ENCODE results near the gene LTBP2. TPM values are rescaled to one million over a fixed set of nuclear protein-coding genes. Genes with fewer than 3 reads are reported as not detected.

Gene LTBP2
- total and polyA plus RNA-seq, 2 of the 13 experiments (the other 11 are each of a cell fraction or from before 2014, with no cell fraction given): 0.20 to 0.41 TPM

DNA sequence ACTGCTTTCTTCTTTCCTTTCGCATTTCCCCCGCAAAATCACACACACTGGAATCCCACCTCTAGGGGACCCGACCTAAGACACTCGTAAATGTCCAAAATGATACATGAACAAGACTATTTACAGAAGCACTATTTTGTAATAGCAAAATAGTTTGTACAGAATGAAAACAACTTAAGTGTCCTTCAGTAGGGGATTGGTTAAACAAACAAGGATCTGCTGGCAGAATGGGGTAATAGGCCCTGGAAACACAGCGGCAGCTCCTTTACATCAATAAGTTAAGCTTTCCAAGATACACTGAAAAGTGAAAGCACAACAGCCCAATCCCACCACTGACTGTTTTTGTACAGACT, 48.8 kb downstream of the LTBP2 start:
- TF ChIP-seq NFYB (CRISPR knock-in tag; IDR thresholded peaks at IDR 0.05): 0 out of 2 replicates have a peak, but pooled peaks have one; percentile 2
- TF ChIP-seq, protein P1, sequence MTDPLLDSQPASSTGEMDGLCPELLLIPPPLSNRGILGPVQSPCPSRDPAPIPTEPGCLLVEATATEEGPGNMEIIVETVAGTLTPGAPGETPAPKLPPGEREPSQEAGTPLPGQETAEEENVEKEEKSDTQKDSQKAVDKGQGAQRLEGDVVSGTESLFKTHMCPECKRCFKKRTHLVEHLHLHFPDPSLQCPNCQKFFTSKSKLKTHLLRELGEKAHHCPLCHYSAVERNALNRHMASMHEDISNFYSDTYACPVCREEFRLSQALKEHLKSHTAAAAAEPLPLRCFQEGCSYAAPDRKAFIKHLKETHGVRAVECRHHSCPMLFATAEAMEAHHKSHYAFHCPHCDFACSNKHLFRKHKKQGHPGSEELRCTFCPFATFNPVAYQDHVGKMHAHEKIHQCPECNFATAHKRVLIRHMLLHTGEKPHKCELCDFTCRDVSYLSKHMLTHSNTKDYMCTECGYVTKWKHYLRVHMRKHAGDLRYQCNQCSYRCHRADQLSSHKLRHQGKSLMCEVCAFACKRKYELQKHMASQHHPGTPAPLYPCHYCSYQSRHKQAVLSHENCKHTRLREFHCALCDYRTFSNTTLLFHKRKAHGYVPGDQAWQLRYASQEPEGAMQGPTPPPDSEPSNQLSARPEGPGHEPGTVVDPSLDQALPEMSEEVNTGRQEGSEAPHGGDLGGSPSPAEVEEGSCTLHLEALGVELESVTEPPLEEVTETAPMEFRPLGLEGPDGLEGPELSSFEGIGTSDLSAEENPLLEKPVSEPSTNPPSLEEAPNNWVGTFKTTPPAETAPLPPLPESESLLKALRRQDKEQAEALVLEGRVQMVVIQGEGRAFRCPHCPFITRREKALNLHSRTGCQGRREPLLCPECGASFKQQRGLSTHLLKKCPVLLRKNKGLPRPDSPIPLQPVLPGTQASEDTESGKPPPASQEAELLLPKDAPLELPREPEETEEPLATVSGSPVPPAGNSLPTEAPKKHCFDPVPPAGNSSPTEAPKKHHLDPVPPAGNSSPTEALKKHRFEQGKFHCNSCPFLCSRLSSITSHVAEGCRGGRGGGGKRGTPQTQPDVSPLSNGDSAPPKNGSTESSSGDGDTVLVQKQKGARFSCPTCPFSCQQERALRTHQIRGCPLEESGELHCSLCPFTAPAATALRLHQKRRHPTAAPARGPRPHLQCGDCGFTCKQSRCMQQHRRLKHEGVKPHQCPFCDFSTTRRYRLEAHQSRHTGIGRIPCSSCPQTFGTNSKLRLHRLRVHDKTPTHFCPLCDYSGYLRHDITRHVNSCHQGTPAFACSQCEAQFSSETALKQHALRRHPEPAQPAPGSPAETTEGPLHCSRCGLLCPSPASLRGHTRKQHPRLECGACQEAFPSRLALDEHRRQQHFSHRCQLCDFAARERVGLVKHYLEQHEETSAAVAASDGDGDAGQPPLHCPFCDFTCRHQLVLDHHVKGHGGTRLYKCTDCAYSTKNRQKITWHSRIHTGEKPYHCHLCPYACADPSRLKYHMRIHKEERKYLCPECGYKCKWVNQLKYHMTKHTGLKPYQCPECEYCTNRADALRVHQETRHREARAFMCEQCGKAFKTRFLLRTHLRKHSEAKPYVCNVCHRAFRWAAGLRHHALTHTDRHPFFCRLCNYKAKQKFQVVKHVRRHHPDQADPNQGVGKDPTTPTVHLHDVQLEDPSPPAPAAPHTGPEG (CRISPR knock-in tag; IDR thresholded peaks at IDR 0.05): no peak
- Histone ChIP-seq H3K4me3 (replicated peaks in 1 of 3; ENCODE audit: insufficient read depth in 1 of 3, low read depth in 2 of 3, low read length in 3 of 3) (no peak overlapping the region), H3K9ac (ENCODE audit: insufficient read depth, low read depth, low read length) (no peak overlapping the region), H3K27ac (ENCODE audit: extremely low read length, insufficient read depth, low read length) (no peak overlapping the region), H3K36me3 (replicated peaks in 1 of 2; ENCODE audit: control insufficient read depth in 1 of 2, insufficient read depth in 2 of 2, low read length in 2 of 2) (no peaks in the 10 kb centered on the region), H3K27me3 (ENCODE audit: control insufficient read depth in 1 of 2, insufficient read depth in 2 of 2, low read length in 2 of 2) (peaks cover 0 to 27% of the 10 kb centered on the region in 2 experiments; a peak in 2 of 5 replicates), H4K20me1 (ENCODE audit: insufficient read depth, low read length) (no peaks in the 10 kb centered on the region), H2AFZ (ENCODE audit: low read length) (no peak overlapping the region), H3K9me3 (ENCODE audit: low read length) (no peaks in the 10 kb centered on the region), H3K4me2 (ENCODE audit: low read depth, low read length) (peak overlapping the region; percentile 55), H3K4me1 (ENCODE audit: insufficient read depth, low read length) (peaks cover 15% of the 10 kb centered on the region), H3K79me2 (ENCODE audit: insufficient read depth, low read length) (no peaks in the 10 kb centered on the region)
- POLR2A ChIA-PET: no interaction called here
- intact Hi-C loops (cut with micrococcal nuclease; ENCODE audit: unreplicated experiment) (no loop called here), in situ Hi-C loops (cut with HindIII; ENCODE audit: extremely low pct_ligation_motif_present, low pct_unique_long_range_greater_than_20kb) (no loop called here)
- FAIRE-seq (peak; percentile 32), ATAC-seq (peak; percentile 35), DNase-seq (ENCODE audit: low spot score) (no peak)
- CTCF ChIA-PET (ENCODE audit: low intra/inter-chr PET ratio, low total read pairs): no interaction called here
- BruUV-seq (replicated peaks): no TSS peak
- 2% methylated on average over 5 of the region's 5 CpGs for WGBS (ENCODE audit: low lambda C conversion rate)

All from HepG2 (cell line).